ENCODE results near the gene SH3TC1.

Gene SH3TC1

DNA sequence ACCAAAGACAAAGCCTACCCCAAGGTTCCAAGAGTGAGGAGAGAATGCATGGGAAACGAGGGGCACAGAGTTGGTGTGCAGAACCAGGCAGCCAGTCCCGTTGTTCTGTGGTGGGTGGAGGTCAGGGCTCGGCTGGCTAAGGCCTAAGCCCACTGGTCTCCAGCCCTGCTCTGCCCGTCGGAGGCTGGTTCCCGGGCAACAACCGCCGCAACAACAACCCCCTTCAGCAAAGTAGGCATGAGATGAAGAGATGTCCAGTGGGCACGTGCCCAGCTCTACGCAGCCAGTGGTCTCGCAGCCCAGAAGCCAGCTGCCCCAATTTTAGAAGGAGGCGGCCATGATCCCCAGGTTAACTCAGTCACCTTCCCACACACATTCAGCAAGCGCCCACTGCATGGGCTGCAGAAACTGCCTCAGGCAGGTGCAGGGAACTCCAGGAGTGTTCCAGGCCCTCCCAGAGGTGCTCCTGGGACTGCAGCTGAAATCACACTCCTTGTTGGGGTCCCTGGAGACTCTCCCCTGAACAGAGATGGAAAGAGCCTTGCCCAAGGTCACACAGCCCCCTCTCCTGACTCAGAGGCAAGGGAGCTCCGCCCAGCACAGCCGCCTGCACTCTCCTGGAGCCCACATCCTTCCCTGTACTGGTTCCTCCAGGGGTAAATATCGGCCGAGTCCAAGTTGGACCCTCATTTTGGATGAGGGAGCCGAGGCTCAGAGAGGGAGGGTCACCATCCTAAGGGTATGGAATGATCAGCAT, 45.1 kb downstream of the SH3TC1 start:
- H3K4me1 Mint-ChIP-seq: no peaks in the 10 kb centered on the region
- no peak overlapping the region for H3K4me3 Mint-ChIP-seq
- no peaks in the 10 kb centered on the region for H3K9me3 Mint-ChIP-seq
- H3K27me3 Mint-ChIP-seq: no peaks in the 10 kb centered on the region
- peaks cover 4% of the 10 kb centered on the region for H3K36me3 Mint-ChIP-seq
- H3K27ac Mint-ChIP-seq: no peak overlapping the region

DNA sequence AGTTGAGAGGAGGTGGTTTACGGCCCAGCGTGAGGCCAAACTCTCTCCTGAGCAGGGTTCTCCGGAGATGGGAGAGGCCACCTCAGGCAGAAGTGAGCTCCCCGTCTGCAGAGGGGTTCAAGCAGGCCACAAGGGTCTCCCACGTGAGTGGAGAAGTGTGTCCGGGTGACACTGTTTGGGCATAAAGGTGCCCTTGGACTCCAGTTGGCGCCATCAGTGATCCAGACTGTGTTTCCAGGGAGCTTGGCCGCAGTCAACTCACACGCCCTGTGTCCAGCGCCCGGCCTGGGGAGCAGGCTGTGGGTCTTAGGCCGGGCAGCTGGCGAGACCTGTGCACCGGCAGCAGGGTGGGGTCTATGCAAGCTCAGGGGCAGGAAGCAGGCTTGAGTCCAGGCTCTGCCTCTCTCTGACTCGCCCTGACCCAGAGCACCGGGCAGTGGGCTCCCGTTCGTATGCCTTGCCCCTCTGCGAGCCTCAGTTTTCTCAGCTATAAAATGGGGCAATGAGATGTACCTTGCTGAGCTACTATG, 45.9 kb downstream of the SH3TC1 start:
- H3K27ac Mint-ChIP-seq: no peak overlapping the region
- no peaks in the 10 kb centered on the region for H3K27me3 Mint-ChIP-seq
- H3K9me3 Mint-ChIP-seq: no peaks in the 10 kb centered on the region

DNA sequence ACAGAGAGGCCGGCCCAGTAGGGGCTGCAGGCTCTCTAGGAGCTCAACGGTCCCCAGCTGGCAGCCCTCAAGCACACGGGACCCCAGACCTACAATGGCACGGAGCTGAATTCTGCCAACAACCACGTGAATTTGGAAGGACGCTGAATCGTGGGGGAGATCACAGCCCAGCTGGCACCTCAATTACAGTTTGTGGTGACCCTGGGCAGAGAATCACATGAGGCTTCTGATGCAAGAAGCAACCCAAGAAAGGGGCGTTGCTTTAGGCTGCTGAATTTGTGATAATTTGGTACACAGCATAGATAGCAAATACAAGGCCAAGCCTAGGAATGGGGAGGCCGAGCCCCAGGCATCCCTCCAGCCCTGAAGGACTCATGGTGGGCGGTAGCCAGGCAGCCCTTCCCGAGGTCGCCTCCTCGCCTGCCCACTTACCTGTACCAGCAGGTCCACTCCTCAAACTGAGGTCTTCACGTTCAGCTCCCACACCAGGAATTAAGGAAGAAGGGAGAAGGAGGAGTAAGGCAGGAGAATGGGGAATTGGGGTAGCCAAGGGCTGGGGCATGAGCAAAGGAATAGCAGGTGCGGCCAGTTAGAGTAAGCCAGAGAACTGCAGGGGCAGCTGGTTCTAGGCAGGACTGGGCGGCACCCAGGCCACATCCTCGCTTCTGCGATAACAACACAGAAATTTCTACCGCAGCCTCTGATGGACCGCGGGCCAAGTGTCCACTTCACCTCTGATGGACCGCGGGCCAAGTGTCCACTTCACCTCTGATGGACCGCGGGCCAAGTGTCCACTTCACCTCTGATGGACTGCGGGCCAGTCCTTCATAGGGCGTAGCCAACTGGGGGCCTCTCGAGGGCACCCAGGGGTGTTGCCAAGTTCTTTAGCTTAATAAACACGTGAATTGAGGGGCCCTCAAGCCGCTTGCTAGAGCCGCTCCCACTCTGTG, 47.1 kb downstream of the SH3TC1 start:
- Mint-ChIP-seq H3K4me3 (no peak overlapping the region), H3K4me1 (no peaks in the 10 kb centered on the region), H3K27ac (no peak overlapping the region), H3K36me3 (peaks cover 4% of the 10 kb centered on the region), H3K9me3 (no peaks in the 10 kb centered on the region), H3K27me3 (no peaks in the 10 kb centered on the region)

More for the DNA sequence above, 45.9 kb downstream of the SH3TC1 start:
- Mint-ChIP-seq H3K4me1 (no peaks in the 10 kb centered on the region), H3K36me3 (peaks cover 4% of the 10 kb centered on the region), H3K4me3 (no peak overlapping the region)

DNA sequence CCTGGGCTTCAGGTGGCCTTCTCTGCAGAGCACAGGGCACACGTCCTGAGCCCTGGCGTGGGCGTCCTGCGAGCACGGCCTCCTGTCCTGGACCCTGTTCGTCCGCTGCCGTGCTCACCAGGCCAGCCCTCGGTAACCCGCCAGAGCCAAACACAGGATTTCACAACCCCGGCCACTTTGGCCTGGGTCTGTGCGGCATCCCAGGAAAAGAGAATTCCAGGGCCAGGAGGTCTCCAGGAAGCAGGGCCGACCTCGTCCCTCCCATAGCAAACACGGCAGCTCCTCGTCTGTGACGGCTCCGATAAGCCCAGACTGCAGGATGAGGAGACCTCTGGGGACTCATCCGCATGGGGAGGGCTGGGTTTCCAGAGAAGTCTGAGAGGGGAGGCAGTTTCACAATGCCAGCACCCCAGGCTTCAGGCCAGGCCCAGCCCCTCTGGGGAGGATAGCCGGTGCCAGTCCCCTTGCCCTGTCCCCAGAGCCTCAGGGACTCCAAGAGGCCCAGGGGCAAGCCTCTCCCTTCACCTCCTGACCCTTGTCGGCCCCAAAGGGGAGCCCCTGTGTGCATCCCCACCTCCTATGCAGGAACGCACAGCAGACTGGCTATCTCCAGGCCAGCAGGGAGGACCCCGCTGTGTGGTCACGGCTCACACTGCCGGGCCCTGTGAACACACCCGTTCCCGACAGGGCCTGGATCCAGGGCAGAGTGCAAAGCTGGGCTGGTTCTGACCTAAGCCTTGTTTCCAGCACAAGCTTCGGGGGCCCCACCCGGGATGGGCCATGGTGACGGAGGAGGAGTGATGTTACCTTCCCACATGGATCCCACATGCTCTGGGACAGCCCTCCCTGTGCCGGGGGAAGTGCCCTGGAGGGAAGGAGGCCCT, 48.2 kb downstream of the SH3TC1 start:
- H3K9me3 Mint-ChIP-seq: no peaks in the 10 kb centered on the region
- H3K4me1 Mint-ChIP-seq: no peaks in the 10 kb centered on the region
- no peak overlapping the region for H3K4me3 Mint-ChIP-seq
- no peaks in the 10 kb centered on the region for H3K36me3 Mint-ChIP-seq
- H3K27ac Mint-ChIP-seq: no peak overlapping the region
- no peaks in the 10 kb centered on the region for H3K27me3 Mint-ChIP-seq

GRCh38 chr4:8248091-8248490, 49.0 kb downstream of the SH3TC1 start:
- Mint-ChIP-seq H3K27me3 (no peaks in the 10 kb centered on the region), H3K9me3 (no peaks in the 10 kb centered on the region), H3K36me3 (no peaks in the 10 kb centered on the region), H3K27ac (no peak overlapping the region), H3K4me1 (no peaks in the 10 kb centered on the region), H3K4me3 (no peak overlapping the region)

DNA sequence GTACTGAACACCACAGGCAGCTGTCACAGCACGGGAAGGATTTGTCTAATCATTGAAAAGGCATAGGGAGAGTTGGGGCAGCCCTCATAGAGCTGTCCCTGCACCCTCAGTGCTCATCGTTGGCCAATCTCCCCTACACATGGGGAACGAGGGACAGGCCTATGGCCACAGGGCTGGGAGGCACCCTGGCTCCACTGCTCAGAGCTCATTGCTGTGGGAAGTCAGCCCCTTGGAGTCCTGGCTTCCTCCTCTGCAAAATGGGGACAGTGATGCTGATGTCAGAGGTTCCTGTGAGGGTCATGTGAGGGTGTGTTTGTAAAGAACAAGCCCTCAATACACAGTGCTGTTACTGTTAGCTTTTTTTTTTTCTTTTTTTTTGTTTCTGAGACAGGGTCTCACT, 51.1 kb downstream of the SH3TC1 start:
- H3K9me3 Mint-ChIP-seq: no peaks in the 10 kb centered on the region
- H3K27me3 Mint-ChIP-seq: no peaks in the 10 kb centered on the region
- H3K27ac Mint-ChIP-seq: no peak overlapping the region
- H3K4me1 Mint-ChIP-seq: no peaks in the 10 kb centered on the region
- no peaks in the 10 kb centered on the region for H3K36me3 Mint-ChIP-seq
- no peak overlapping the region for H3K4me3 Mint-ChIP-seq

DNA sequence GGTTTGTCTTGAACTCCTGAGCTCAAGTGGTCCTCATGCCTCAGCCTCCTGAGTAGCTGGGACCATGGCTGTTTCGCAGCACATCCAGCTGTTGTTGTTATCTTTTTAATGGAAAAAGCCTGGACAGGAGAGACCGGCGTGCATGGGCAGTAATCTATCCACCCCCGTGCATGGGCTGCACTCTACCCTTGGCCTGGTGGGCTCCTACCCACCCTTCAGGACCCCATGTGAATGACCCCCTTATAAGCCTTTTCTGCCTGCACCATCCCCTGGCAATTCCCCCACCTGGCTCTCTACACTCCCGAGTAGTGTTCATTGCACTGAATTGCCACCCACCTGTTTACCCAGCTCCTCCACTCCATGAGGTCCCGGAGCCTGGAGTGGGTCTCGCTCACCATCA, 51.5 kb downstream of the SH3TC1 start:
- no peak overlapping the region for H3K27ac Mint-ChIP-seq
- no peaks in the 10 kb centered on the region for H3K9me3 Mint-ChIP-seq
- H3K27me3 Mint-ChIP-seq: no peaks in the 10 kb centered on the region
- no peak overlapping the region for H3K4me3 Mint-ChIP-seq
- H3K36me3 Mint-ChIP-seq: no peaks in the 10 kb centered on the region
- H3K4me1 Mint-ChIP-seq: no peaks in the 10 kb centered on the region

DNA sequence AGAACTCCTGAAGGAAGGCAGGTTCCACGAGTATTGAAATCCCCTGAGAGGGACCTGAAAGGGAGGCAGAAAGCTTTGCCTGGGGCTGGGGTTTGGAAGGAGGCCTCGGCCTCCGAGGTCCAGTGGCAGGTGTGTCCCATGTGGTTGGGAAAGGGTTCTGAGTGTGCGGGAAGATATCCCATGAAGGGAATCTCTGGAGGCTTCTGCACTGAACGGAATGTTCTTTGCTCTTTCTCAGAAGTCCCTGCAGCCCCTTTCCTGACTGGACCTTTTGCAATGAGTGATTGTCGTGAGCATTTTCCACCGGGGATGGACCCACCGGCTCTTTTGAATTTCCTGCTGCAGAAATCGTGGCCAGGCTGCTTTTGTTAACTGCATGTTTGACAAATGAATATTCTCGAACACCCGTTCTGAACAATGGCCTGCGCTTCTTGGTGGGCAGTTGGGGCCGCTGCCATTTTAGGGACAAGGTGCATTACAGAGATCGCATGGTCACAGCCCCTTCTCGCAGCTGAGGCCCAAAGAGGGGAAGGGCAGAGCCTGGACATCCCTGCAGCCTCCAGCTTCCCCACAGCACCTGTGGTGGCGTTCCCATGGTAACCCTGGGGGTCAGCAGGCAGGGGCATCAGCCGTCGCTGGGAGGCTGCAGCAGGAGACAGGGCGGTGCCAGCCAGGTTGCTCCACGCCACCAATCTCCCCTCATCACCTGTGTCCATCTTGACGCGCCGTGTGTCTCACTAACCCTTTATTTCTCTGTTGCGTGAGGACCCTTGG, 52.2 kb downstream of the SH3TC1 start:
- Mint-ChIP-seq H3K9me3 (no peaks in the 10 kb centered on the region), H3K27me3 (no peaks in the 10 kb centered on the region), H3K4me1 (no peaks in the 10 kb centered on the region), H3K27ac (no peak overlapping the region), H3K4me3 (no peak overlapping the region), H3K36me3 (no peaks in the 10 kb centered on the region)

DNA sequence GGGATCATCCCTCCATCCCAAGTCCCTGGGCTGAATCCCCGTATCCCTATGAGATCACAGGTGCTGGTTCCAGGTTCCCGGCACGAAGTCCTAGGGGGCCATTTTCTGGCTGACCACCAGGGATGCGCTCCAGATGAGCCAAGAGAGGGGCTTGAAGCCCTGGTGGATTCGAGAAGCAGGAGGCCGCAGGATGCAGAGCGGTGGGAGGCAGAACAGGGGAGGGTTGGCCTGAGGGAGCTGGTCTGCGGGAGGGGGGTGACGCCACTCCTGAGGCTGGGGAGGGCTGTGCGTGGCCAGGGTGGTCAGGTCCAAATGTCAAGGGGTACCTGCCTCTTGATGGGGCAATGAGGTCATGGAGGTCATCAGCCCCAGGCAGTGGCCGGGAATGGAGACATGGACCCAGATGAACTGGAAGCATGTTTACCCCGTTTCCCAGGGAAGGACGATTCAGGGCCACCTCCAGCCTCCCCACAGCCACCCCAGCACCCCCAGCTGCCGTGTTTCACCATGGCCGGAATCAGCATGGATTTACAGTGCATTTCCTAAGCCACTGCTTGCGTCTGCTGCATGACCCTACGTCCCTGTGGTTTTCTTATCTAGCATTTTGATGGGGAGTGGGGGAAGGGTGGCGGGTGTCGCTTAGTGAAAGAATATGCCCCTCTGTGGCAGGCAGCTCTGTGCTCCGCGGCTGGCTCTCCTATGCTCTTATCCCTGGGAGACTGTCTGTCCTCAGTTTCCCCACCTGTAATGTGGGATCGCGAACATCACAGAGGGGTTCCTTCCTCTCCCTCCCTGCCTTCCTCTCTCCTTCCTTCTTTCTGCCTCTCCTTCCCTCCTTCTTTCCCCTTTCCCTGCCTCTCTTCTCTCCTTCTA, 53.4 kb downstream of the SH3TC1 start:
- no peaks in the 10 kb centered on the region for H3K36me3 Mint-ChIP-seq
- H3K27me3 Mint-ChIP-seq: no peaks in the 10 kb centered on the region
- no peak overlapping the region for H3K4me3 Mint-ChIP-seq
- no peaks in the 10 kb centered on the region for H3K9me3 Mint-ChIP-seq
- no peak overlapping the region for H3K27ac Mint-ChIP-seq
- H3K4me1 Mint-ChIP-seq: no peaks in the 10 kb centered on the region

DNA sequence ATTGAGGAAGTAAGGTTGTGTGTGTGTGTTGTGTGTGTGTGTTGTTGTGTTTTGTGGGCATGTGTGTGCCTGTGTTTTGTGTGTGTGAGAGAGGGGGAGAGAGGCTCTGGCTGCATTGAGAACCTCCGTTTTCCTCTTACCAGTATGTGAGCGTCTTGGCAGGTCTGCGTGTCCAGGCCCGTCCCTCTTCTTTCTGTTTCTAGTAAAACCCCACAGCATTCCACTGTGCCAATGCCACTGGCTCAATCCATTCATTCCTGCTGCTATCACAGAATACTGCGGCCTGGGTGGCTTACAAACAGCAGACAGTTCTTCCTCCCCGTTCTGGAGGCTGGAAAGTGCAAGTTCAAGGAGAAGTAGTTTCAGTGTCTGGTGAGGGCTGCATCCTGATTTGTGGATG, 55.0 kb downstream of the SH3TC1 start:
- no peaks in the 10 kb centered on the region for H3K36me3 Mint-ChIP-seq
- H3K27me3 Mint-ChIP-seq: no peaks in the 10 kb centered on the region
- no peak overlapping the region for H3K27ac Mint-ChIP-seq
- H3K4me1 Mint-ChIP-seq: no peaks in the 10 kb centered on the region
- no peaks in the 10 kb centered on the region for H3K9me3 Mint-ChIP-seq
- H3K4me3 Mint-ChIP-seq: no peak overlapping the region

GRCh38 chr4:8255698-8256441, 56.8 kb downstream of the SH3TC1 start:
- Mint-ChIP-seq H3K9me3 (no peaks in the 10 kb centered on the region), H3K4me1 (no peaks in the 10 kb centered on the region), H3K27ac (no peak overlapping the region), H3K36me3 (no peaks in the 10 kb centered on the region), H3K4me3 (no peak overlapping the region), H3K27me3 (no peaks in the 10 kb centered on the region)

DNA sequence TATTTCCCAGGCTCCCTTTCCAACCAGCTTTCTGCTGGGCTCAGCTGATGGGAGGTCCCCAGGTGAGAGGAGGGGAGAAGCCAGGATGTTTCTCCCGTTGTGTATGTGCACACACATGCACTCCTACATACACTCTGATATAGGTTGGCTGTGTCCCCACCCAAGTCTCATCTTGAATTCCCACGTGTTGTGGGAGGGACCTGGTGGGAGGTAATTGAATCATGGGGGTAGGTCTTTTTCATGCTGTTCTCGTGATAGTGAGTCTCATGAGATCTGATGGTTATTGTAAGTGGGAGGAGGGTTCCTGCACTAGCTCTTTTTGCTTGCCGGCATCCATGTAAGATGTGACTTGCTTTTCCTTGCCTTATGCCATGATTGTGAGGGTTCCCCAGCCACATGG, 58.8 kb downstream of the SH3TC1 start:
- Mint-ChIP-seq H3K4me1 (no peaks in the 10 kb centered on the region), H3K36me3 (no peaks in the 10 kb centered on the region), H3K9me3 (no peaks in the 10 kb centered on the region), H3K4me3 (no peak overlapping the region), H3K27me3 (no peaks in the 10 kb centered on the region), H3K27ac (no peak overlapping the region)

GRCh38 chr4:8258552-8259212, 59.6 kb downstream of the SH3TC1 start:
- H3K4me1 Mint-ChIP-seq: no peaks in the 10 kb centered on the region
- no peak overlapping the region for H3K4me3 Mint-ChIP-seq
- no peaks in the 10 kb centered on the region for H3K9me3 Mint-ChIP-seq
- H3K36me3 Mint-ChIP-seq: no peaks in the 10 kb centered on the region
- H3K27ac Mint-ChIP-seq: peak overlapping the region; percentile 51
- peaks cover 2% of the 10 kb centered on the region for H3K27me3 Mint-ChIP-seq

All from activated naive CD4-positive, alpha-beta T cell treated with anti-CD3 and anti-CD28 coated beads, Interleukin-2, amount 50 U/mL, for 24 hours (primary cell).